Measurements from ENCODE around the gene PRH2.

The PRH2 gene

GRCh38 chr12:10965476-10965875 lies 36.4 kb downstream of the PRH2 start:
- no peak for DNase-seq

- no peak for DNase-seq
Measured at GRCh38 chr12:10966314-10966713, 37.3 kb downstream of the PRH2 start.

GRCh38 chr12:10967409-10967808 lies 38.4 kb downstream of the PRH2 start:
- DNase-seq = no peak

- no peak for DNase-seq
Measured at GRCh38 chr12:10968765-10969456, 39.9 kb downstream of the PRH2 start.

DNA sequence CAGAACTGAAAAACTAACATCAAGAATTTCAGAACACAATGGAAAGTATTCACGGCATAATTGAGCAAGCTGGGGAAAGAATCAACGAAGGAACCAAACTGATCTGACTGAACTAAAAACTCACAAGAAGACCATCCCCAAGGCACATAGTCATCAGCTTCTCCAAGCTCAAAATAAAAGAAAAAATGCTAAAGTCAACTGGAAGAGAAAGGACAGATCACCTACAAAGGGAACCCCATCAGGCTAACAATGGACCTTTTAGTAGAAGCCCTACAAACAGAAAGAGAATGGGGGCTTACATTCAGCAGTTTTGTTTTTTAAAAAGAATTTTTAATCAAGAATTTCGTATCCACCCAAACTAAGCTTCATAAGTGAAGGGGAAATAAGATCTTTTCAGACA lies 45.9 kb downstream of the PRH2 start:
- no peak for DNase-seq

GRCh38 chr12:10982244-10982643 lies 53.2 kb downstream of the PRH2 start:
- DNase-seq = no peak

Measured in KG1 (cell line).